GM18505 (cell line): ENCODE measurements around the gene LSM3.

Source experiments
- ATAC-seq: cut with Tn5 transposase; IDR thresholded peaks from one replicate; pipeline ENCODE4 v1.9.1; 2021; ENCODE audit not compliant: unreplicated experiment
- POLR2A ChIP-seq: IDR thresholded peaks from 4 replicates; pipeline ENCODE4 v1.6.1; 2011; ENCODE audit warnings: borderline replicate concordance; ENCODE audit not compliant: insufficient read depth, insufficient read length; ENCODE audit errors: extremely low read depth

The LSM3 gene

GRCh38 chr3:14231998-14232501 lies 53.4 kb downstream of the LSM3 start:
- no peak for ATAC-seq
- TF ChIP-seq POLR2A = no peak

- ATAC-seq = no peak
- TF ChIP-seq POLR2A = no peak
These were observed 55.8 kb downstream of the LSM3 start for GRCh38 chr3:14234251-14235002.

- TF ChIP-seq POLR2A = no peak
- ATAC-seq = no peak
These were observed 56.6 kb downstream of the LSM3 start for GRCh38 chr3:14235003-14235911.

- no peak for ATAC-seq
- no peak for TF ChIP-seq POLR2A
These were observed 57.3 kb downstream of the LSM3 start for GRCh38 chr3:14235912-14236295.

GRCh38 chr3:14236902-14237301 lies 58.3 kb downstream of the LSM3 start:
- no peak for TF ChIP-seq POLR2A
- no peak for ATAC-seq

GRCh38 chr3:14237457-14237856 lies 58.8 kb downstream of the LSM3 start:
- ATAC-seq = no peak
- no peak for TF ChIP-seq POLR2A

GRCh38 chr3:14238356-14238755 lies 59.7 kb downstream of the LSM3 start:
- no peak for TF ChIP-seq POLR2A
- no peak for ATAC-seq

- TF ChIP-seq POLR2A = no peak
These were observed 60.3 kb downstream of the LSM3 start for GRCh38 chr3:14238930-14239329.

GRCh38 chr3:14239940-14240339 lies 61.3 kb downstream of the LSM3 start:
- no peak for TF ChIP-seq POLR2A
- ATAC-seq = no peak

More at GRCh38 chr3:14238930-14239329, 60.3 kb downstream of the LSM3 start:
- no peak for ATAC-seq

- TF ChIP-seq POLR2A = no peak
- ATAC-seq = no peak
These were observed 61.7 kb downstream of the LSM3 start for GRCh38 chr3:14240366-14240765.

GRCh38 chr3:14241716-14242115 lies 63.1 kb downstream of the LSM3 start:
- TF ChIP-seq POLR2A = no peak
- ATAC-seq = no peak

- TF ChIP-seq POLR2A = no peak
- no peak for ATAC-seq
These were observed 64.1 kb downstream of the LSM3 start for GRCh38 chr3:14242490-14243311.

- TF ChIP-seq POLR2A = no peak
These were observed 65.2 kb downstream of the LSM3 start for GRCh38 chr3:14243782-14244181.

More at GRCh38 chr3:14243782-14244181, 65.2 kb downstream of the LSM3 start:
- ATAC-seq = no peak
